WI38 (cell line): ENCODE results near the gene PSMC3.

Experiments used
- H3K4me3 ChIP-seq: 2 replicates; pipeline ENCODE4 v1.5.1; 2011; ENCODE audit warnings: low read depth, mild to moderate bottlenecking, control low read depth, low read length
- TF ChIP-seq, protein P1 (sequence below): IDR thresholded peaks from 2 replicates; pipeline ENCODE4 v1.5.1; 2012; ENCODE audit warnings: low read depth, mild to moderate bottlenecking, control low read depth, low read length

Gene PSMC3

DNA sequence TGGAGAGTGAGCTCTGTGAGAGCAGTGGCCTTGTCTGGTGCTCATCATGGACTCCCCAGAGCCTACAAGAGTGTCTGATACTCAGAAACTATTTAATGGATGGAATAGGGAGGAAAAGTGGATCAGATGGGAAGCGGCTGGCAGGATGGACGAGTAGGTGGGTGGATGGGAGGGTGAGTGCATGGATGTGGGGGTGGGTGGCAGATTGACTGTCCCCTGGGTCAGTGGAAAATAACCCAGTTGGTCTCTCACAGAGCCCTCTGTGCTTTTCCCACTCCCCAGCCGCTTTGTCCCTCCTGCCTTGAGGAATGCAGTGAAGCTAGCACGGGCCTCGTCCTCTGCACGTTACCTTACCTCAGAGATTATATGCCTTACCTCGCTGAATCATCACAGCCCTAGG is 53.8 kb downstream of the PSMC3 start:
- no peak overlapping the region for H3K4me3 ChIP-seq
- TF ChIP-seq, protein P1, sequence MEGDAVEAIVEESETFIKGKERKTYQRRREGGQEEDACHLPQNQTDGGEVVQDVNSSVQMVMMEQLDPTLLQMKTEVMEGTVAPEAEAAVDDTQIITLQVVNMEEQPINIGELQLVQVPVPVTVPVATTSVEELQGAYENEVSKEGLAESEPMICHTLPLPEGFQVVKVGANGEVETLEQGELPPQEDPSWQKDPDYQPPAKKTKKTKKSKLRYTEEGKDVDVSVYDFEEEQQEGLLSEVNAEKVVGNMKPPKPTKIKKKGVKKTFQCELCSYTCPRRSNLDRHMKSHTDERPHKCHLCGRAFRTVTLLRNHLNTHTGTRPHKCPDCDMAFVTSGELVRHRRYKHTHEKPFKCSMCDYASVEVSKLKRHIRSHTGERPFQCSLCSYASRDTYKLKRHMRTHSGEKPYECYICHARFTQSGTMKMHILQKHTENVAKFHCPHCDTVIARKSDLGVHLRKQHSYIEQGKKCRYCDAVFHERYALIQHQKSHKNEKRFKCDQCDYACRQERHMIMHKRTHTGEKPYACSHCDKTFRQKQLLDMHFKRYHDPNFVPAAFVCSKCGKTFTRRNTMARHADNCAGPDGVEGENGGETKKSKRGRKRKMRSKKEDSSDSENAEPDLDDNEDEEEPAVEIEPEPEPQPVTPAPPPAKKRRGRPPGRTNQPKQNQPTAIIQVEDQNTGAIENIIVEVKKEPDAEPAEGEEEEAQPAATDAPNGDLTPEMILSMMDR = no peak

DNA sequence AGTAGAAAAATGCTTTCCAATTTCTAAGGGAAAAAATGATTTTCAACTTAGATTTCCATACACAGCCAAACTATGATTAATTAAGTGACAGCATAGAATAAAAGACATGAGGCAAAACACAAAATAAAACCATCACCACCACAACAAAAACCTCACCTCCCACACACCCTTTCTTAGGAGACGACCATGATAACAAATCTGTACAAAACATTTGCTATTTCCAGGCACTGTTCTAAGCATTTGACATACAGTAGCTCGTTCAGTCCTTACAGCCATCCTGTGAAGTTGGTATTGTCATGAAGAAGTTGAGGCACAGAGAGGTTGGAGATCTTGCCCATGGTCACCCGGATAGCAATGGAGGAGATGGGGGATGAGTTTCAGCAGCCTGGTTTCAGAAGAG is 56.6 kb downstream of the PSMC3 start:
- no peak overlapping the region for H3K4me3 ChIP-seq
- TF ChIP-seq, protein P1 = no peak
